GM23248 (cell line): Measurements from ENCODE around the gene EPS8L2. TPM values are rescaled to one million over a fixed set of nuclear protein-coding genes. Genes with fewer than 3 reads are reported as not detected.

ENCODE experiments used
- DNase-seq: peaks from one replicate; pipeline ENCODE4 v3.0.0-alpha.2; 2015
- H2AFZ ChIP-seq: fragments of 200-600 bp; sonication (generic); 2 replicates; pipeline ENCODE4 v1.6.1; 2016; ENCODE audit warnings: antibody characterized with exemption
- H3F3A ChIP-seq: fragments of 200-600 bp; sonication (generic); 2 replicates; pipeline ENCODE4 v1.6.1; 2016; ENCODE audit warnings: mild to moderate bottlenecking, antibody characterized with exemption, mixed run types; ENCODE audit not compliant: insufficient read depth
- H3K27ac ChIP-seq: fragments of 200-600 bp; sonication (generic); 2 replicates; pipeline ENCODE4 v1.5.1; 2016; ENCODE audit warnings: mild to moderate bottlenecking
- H3K27me3 ChIP-seq: fragments of 200-600 bp; sonication (generic); replicated peaks from 2 replicates; pipeline ENCODE4 v1.6.1; 2016; ENCODE audit warnings: mild to moderate bottlenecking; ENCODE audit not compliant: insufficient read depth
- H3K36me3 ChIP-seq: fragments of 200-600 bp; sonication (generic); 2 replicates; pipeline ENCODE4 v1.6.1; 2016; ENCODE audit warnings: low read depth, mild to moderate bottlenecking
- H3K4me1 ChIP-seq: fragments of 200-600 bp; sonication (generic); 2 replicates; pipeline ENCODE4 v1.6.1; 2016; ENCODE audit warnings: mild to moderate bottlenecking; ENCODE audit not compliant: insufficient read depth
- H3K4me2 ChIP-seq: fragments of 200-600 bp; sonication (generic); one replicate; pipeline ENCODE4 v1.6.1; 2016; ENCODE audit warnings: mild to moderate bottlenecking; ENCODE audit not compliant: unreplicated experiment
- H3K4me3 ChIP-seq: fragments of 200-600 bp; sonication (generic); 2 replicates; pipeline ENCODE4 v1.5.1; 2016; ENCODE audit warnings: mild to moderate bottlenecking
- H3K79me2 ChIP-seq: fragments of 200-600 bp; sonication (generic); 2 replicates; pipeline ENCODE4 v1.6.1; 2016; ENCODE audit warnings: mild to moderate bottlenecking; ENCODE audit not compliant: insufficient read depth
- H3K9ac ChIP-seq: fragments of 200-600 bp; sonication (generic); 2 replicates; pipeline ENCODE4 v1.6.1; 2016; ENCODE audit warnings: mild to moderate bottlenecking
- H3K9me2 ChIP-seq: fragments of 200-600 bp; sonication (generic); 2 replicates; pipeline ENCODE4 v1.6.1; 2016; ENCODE audit warnings: mixed run types, mild to moderate bottlenecking, moderate library complexity; ENCODE audit not compliant: insufficient read depth
- H3K9me3 ChIP-seq: fragments of 200-600 bp; sonication (generic); one replicate; pipeline ENCODE4 v1.6.1; 2017; ENCODE audit warnings: low read depth
- H4K20me1 ChIP-seq: fragments of 200-600 bp; sonication (generic); 2 replicates; pipeline ENCODE4 v1.6.0; 2016; ENCODE audit not compliant: insufficient read depth
- EZH2 ChIP-seq: fragments of 200-600 bp; sonication (generic); IDR thresholded peaks from 2 replicates; pipeline ENCODE4 v1.6.1; 2018; ENCODE audit warnings: antibody characterized with exemption, mild to moderate bottlenecking; ENCODE audit not compliant: insufficient read depth, poor library complexity, severe bottlenecking
- EZH2phosphoT487 ChIP-seq: fragments of 200-600 bp; sonication (generic); IDR thresholded peaks from 2 replicates; pipeline ENCODE4 v1.6.1; 2018; ENCODE audit warnings: antibody characterized with exemption, moderate library complexity, mild to moderate bottlenecking, low read depth; ENCODE audit not compliant: insufficient read depth
- WGBS, 2 experiments: methylation state at CpG; one replicate each; pipeline ENCODE4 v1.1.6; 2015 to 2017; ENCODE audit warnings: low lambda C conversion rate in 2 of 2, low coverage in 1 of 2; ENCODE audit errors: missing lambda C conversion rate in 2 of 2; 5-methylcytosine and 5-hydroxymethylcytosine counted together
- in situ Hi-C: fragments of 300-500 bp; cut with MboI; formaldehyde crosslinking; loops from 2 replicates; pipeline ENCODE4 v1.15.0; 2020
- polyA plus RNA-seq: library from polyadenylated mRNA; unstranded; fragments of >200 nt; fragmentation: Nextera tagmentation; extraction: Ambion mirVana; gene quantifications from 2 replicates; pipeline ENCODE4 v1.2.1, GENCODE V29; 2016
- total RNA-seq: library from RNA; depleted of rRNA; stranded (reverse); fragments of >200 nt; shearing (Covaris generic); gene quantifications from 2 replicates; pipeline ENCODE4 v1.2.3, GENCODE V29; 2014

Gene EPS8L2
- total and polyA plus RNA-seq, 2 experiments from 2014 or later: 48.2 to 58.3 TPM

- no peak for DNase-seq
- no peak overlapping the region for H3K4me3 ChIP-seq
- TF ChIP-seq EZH2 (no peak), EZH2phosphoT487 (no peak)
- in situ Hi-C loops: no loop called here
- H3K9me3 ChIP-seq: no peaks in the 10 kb centered on the region
- no peaks in the 10 kb centered on the region for H3K9me2 ChIP-seq
- peaks cover 9% of the 10 kb centered on the region; the same call in 1 of the 2 replicates for H3K36me3 ChIP-seq
- H2AFZ ChIP-seq: no peak overlapping the region
- H3F3A ChIP-seq: 0 out of 2 replicates have a peak, but pooled peaks cover 4% of the 10 kb centered on the region
- H3K79me2 ChIP-seq: peaks cover 72% of the 10 kb centered on the region
- 81 to 87% methylated on average over 28 to 30 of the region's 34 CpGs for WGBS, 2 experiments
- no peaks in the 10 kb centered on the region for H3K27me3 ChIP-seq
- no peaks in the 10 kb centered on the region for H4K20me1 ChIP-seq
- H3K4me2 ChIP-seq: no peak overlapping the region
- no peak overlapping the region for H3K27ac ChIP-seq
- H3K4me1 ChIP-seq: peaks cover 10% of the 10 kb centered on the region
- H3K9ac ChIP-seq: no peak overlapping the region
These were observed 66.7 kb downstream of the EPS8L2 start for GRCh38 chr11:772429-773390.

- Histone ChIP-seq H3K36me3 (peaks cover 9% of the 10 kb centered on the region; the same call in 1 of the 2 replicates), H4K20me1 (no peaks in the 10 kb centered on the region), H2AFZ (no peak overlapping the region), H3K27ac (no peak overlapping the region), H3K4me2 (no peak overlapping the region), H3K4me3 (no peak overlapping the region), H3K4me1 (peaks cover 15% of the 10 kb centered on the region), H3K9me2 (no peaks in the 10 kb centered on the region), H3K79me2 (peaks cover 79% of the 10 kb centered on the region), H3K9me3 (no peaks in the 10 kb centered on the region), H3F3A (0 out of 2 replicates have a peak, but pooled peaks cover 4% of the 10 kb centered on the region), H3K27me3 (no peaks in the 10 kb centered on the region), H3K9ac (no peak overlapping the region)
- TF ChIP-seq EZH2phosphoT487 (no peak), EZH2 (no peak)
- in situ Hi-C loops: no loop called here
- DNase-seq: no peak
- 90 to 95% methylated on average over 5 of the region's 5 CpGs for WGBS, 2 experiments
These were observed 67.4 kb downstream of the EPS8L2 start for GRCh38 chr11:773425-773824.

GRCh38 chr11:773830-774229, 67.8 kb downstream of the EPS8L2 start:
- WGBS, 2 experiments: 96 to 99% methylated on average over 9 of the region's 9 CpGs
- DNase-seq: no peak
- no peaks in the 10 kb centered on the region for H4K20me1 ChIP-seq
- H3K4me1 ChIP-seq: peaks cover 15% of the 10 kb centered on the region
- H3K9me3 ChIP-seq: no peaks in the 10 kb centered on the region
- peaks cover 83% of the 10 kb centered on the region for H3K79me2 ChIP-seq
- no peak overlapping the region for H3K9ac ChIP-seq
- H3K27ac ChIP-seq: no peak overlapping the region
- no peaks in the 10 kb centered on the region for H3K9me2 ChIP-seq
- no peak overlapping the region for H3K4me3 ChIP-seq
- no peaks in the 10 kb centered on the region for H3K27me3 ChIP-seq
- H3K4me2 ChIP-seq: no peak overlapping the region
- in situ Hi-C loops: no loop called here
- H2AFZ ChIP-seq: no peak overlapping the region
- H3F3A ChIP-seq: no peaks in the 10 kb centered on the region
- no peak for TF ChIP-seq EZH2
- TF ChIP-seq EZH2phosphoT487: no peak
- peaks cover 9% of the 10 kb centered on the region; the same call in 1 of the 2 replicates for H3K36me3 ChIP-seq

GRCh38 chr11:774873-775592, 69.0 kb downstream of the EPS8L2 start:
- in situ Hi-C loops: no loop called here
- DNase-seq: peak; percentile 78
- WGBS, 2 experiments: 44 to 49% methylated on average over 19 to 20 of the region's 20 CpGs
- Histone ChIP-seq H2AFZ (no peak overlapping the region), H3F3A (no peaks in the 10 kb centered on the region), H3K4me2 (peak overlapping the region; percentile 88), H3K9me3 (no peaks in the 10 kb centered on the region), H3K9me2 (no peaks in the 10 kb centered on the region), H3K27ac (peak overlapping the region; percentile 16; the same call in 1 of the 2 replicates), H3K27me3 (no peaks in the 10 kb centered on the region), H3K4me3 (peak overlapping the region; percentile 86), H4K20me1 (no peaks in the 10 kb centered on the region), H3K79me2 (peaks cover 89% of the 10 kb centered on the region), H3K9ac (peak overlapping the region; percentile 94), H3K36me3 (peaks cover 6% of the 10 kb centered on the region; the same call in 1 of the 2 replicates), H3K4me1 (peaks cover 15% of the 10 kb centered on the region)
- TF ChIP-seq EZH2phosphoT487 (no peak), EZH2 (no peak)
